GM12873 (cell line): ENCODE measurements around the gene UNC5CL.

Experiments used
- CTCF ChIP-seq: IDR thresholded peaks from 2 replicates; pipeline ENCODE4 v1.5.1; 2012; ENCODE audit warnings: low read depth, mild to moderate bottlenecking, moderate library complexity, low read length, control low read depth; ENCODE audit not compliant: insufficient read depth; ENCODE audit errors: missing control alignments

Gene UNC5CL

GRCh38 chr6:41014780-41015179 is 24.2 kb downstream of the UNC5CL start:
- TF ChIP-seq CTCF: no peak

- no peak for TF ChIP-seq CTCF
Observed at GRCh38 chr6:41013466-41014153, 25.4 kb downstream of the UNC5CL start.

- no peak for TF ChIP-seq CTCF
Observed at GRCh38 chr6:41011673-41012072, 27.3 kb downstream of the UNC5CL start.

- TF ChIP-seq CTCF: no peak
Observed at GRCh38 chr6:41009669-41010068, 29.4 kb downstream of the UNC5CL start.

- no peak for TF ChIP-seq CTCF
Observed at GRCh38 chr6:41008011-41008410, 31.0 kb downstream of the UNC5CL start.

- peak; percentile 63 for TF ChIP-seq CTCF
Observed at GRCh38 chr6:41006217-41006616, 32.8 kb downstream of the UNC5CL start.

GRCh38 chr6:41002168-41002567 is 36.9 kb downstream of the UNC5CL start:
- TF ChIP-seq CTCF: no peak
